Stimulated activated CD8-positive, alpha-beta memory T cell treated with anti-CD3 and anti-CD28 coated beads, Interleukin-7, amount 100 ng/mL, for 48 hours (primary cell): ENCODE measurements around the gene ANAPC16.
A peak's percentile ranks its signal among the peaks of the same experiment; 100 is the strongest.
"Not testable (repeated sequence)": the region's sequence is repeated elsewhere in the genome, so short reads cannot be mapped to it uniquely, and the experiment has no call there.

Experiments used
- DNase-seq, 2 donors: peaks; one replicate each; pipeline ENCODE4 v3.0.0-alpha.2; 2020; ENCODE audit warnings: low read depth in 1 of 2; ENCODE audit errors: extremely low read depth in 1 of 2

The ANAPC16 gene

GRCh38 chr10:72211381-72211780 is 4.4 kb upstream of the ANAPC16 start:
- DNase-seq, result not testable (repeated sequence)

GRCh38 chr10:72211832-72212231 is 4.0 kb upstream of the ANAPC16 start:
- not testable (repeated sequence) for DNase-seq

- no peak for DNase-seq
Measured at GRCh38 chr10:72218325-72218724, 2.5 kb downstream of the ANAPC16 start.

- DNase-seq, result no peak
Measured at GRCh38 chr10:72218726-72219125, 2.9 kb downstream of the ANAPC16 start.

- DNase-seq, result no peak
Measured at GRCh38 chr10:72219235-72219814, 3.5 kb downstream of the ANAPC16 start.

GRCh38 chr10:72220637-72221036 is 4.8 kb downstream of the ANAPC16 start:
- DNase-seq, result no peak

- DNase-seq, result no peak
Measured at GRCh38 chr10:72221278-72221677, 5.5 kb downstream of the ANAPC16 start.

- DNase-seq, result peak in 1 of 2 donors; percentile 25
Measured at GRCh38 chr10:72223743-72224101, 7.9 kb downstream of the ANAPC16 start.

- DNase-seq, result not testable (repeated sequence)
Measured at GRCh38 chr10:72224191-72224590, 8.4 kb downstream of the ANAPC16 start.

- no peak for DNase-seq
Measured at GRCh38 chr10:72226418-72227027, 10.7 kb downstream of the ANAPC16 start.

- no peak for DNase-seq
Measured at GRCh38 chr10:72227826-72228225, 12.0 kb downstream of the ANAPC16 start.

- no peak for DNase-seq
Measured at GRCh38 chr10:72228318-72228751, 12.5 kb downstream of the ANAPC16 start.

GRCh38 chr10:72229261-72230251 is 13.7 kb downstream of the ANAPC16 start:
- no peak for DNase-seq

- no peak for DNase-seq
Measured at GRCh38 chr10:72233621-72234020, 17.8 kb downstream of the ANAPC16 start.

- DNase-seq, result no peak
Measured at GRCh38 chr10:72234560-72235095, 18.8 kb downstream of the ANAPC16 start.

- DNase-seq, result no peak
Measured at GRCh38 chr10:72235544-72236279, 19.9 kb downstream of the ANAPC16 start.

- no peak for DNase-seq
Measured at GRCh38 chr10:72238392-72239175, 22.8 kb downstream of the ANAPC16 start.

GRCh38 chr10:72239409-72239808 is 23.6 kb downstream of the ANAPC16 start:
- DNase-seq, result no peak

- no peak for DNase-seq
Measured at GRCh38 chr10:72240371-72240770, 24.6 kb downstream of the ANAPC16 start.

- no peak for DNase-seq
Measured at GRCh38 chr10:72241691-72242252, 26.0 kb downstream of the ANAPC16 start.
